ENCODE results near the gene OR1I1. TPM values are rescaled to one million over a fixed set of nuclear protein-coding genes. Genes with fewer than 3 reads are reported as not detected.

The OR1I1 gene
- total RNA-seq, 1 experiment from 2014 or later: not detected

DNA sequence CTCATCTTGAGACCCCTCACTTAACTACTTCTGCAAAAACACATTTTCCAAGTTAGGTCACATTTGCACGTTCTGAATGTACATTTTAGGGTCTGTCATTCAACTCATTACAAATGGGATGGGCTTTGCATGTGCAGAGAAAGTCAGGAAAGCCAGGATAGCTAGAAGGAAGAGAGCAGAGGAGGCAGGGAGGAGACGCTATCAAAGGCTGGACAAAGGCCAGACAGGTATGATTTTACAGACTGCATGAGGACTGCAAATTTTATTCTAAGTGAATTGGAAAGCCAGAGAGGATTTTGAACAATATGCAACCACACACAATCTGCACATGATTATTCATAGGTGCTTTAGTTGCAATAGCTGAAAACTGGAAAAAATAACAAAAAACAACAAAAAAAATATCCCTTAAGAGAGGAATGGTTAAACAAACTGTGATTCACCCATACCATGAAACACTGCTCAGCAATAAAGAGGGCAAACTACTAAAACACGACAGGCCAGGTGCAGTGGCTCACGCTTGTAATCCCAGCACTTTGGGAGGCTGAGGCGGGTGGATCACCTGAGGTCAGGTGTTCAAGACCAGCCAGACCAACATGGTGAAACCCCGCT lies 46.3 kb downstream of the OR1I1 start:
- no peak overlapping the region for H3K23ac ChIP-seq (ENCODE audit: insufficient read length, low read depth, low read length)
- TF ChIP-seq, protein P1, sequence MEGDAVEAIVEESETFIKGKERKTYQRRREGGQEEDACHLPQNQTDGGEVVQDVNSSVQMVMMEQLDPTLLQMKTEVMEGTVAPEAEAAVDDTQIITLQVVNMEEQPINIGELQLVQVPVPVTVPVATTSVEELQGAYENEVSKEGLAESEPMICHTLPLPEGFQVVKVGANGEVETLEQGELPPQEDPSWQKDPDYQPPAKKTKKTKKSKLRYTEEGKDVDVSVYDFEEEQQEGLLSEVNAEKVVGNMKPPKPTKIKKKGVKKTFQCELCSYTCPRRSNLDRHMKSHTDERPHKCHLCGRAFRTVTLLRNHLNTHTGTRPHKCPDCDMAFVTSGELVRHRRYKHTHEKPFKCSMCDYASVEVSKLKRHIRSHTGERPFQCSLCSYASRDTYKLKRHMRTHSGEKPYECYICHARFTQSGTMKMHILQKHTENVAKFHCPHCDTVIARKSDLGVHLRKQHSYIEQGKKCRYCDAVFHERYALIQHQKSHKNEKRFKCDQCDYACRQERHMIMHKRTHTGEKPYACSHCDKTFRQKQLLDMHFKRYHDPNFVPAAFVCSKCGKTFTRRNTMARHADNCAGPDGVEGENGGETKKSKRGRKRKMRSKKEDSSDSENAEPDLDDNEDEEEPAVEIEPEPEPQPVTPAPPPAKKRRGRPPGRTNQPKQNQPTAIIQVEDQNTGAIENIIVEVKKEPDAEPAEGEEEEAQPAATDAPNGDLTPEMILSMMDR (conservative IDR thresholded peaks at IDR 0.05): no peak
- peaks cover 0 to 3% (median 2%) of the 10 kb centered on the region in 3 experiments; a peak in 4 of 7 replicates for H3K36me3 Mint-ChIP-seq (ENCODE audit: insufficient read depth in 1 of 3, low read depth in 3 of 3)
- no peak overlapping the region for H2BK15ac ChIP-seq (ENCODE audit: low read depth, low read length)
- no peak overlapping the region for H2BK20ac ChIP-seq (ENCODE audit: low read depth, low read length, poor library complexity, severe bottlenecking)
- no peak overlapping the region for H4K8ac ChIP-seq (replicated peaks; ENCODE audit: insufficient read length, low read depth, low read length)
- H3K14ac ChIP-seq (ENCODE audit: insufficient read depth, low read length): no peak overlapping the region
- no peak overlapping the region for H4K5ac ChIP-seq (ENCODE audit: insufficient read length, low read depth, low read length)
- no peaks in the 10 kb centered on the region for H4K20me1 ChIP-seq (ENCODE audit: control insufficient read depth, insufficient read depth, insufficient read length)
- no peaks in the 10 kb centered on the region for H3K9me3 ChIP-seq (ENCODE audit: control insufficient read depth, low read depth, low read length)
- peaks cover 3% of the 10 kb centered on the region for H3K79me1 ChIP-seq (ENCODE audit: insufficient read depth, low read depth, low read length, poor library complexity, severe bottlenecking)
- H3K4ac ChIP-seq (ENCODE audit: low read depth, low read length): no peak overlapping the region
- no peak for DNase-seq
- H2AFZ ChIP-seq (ENCODE audit: low read length): no peak overlapping the region
- no peak overlapping the region for H3T11ph ChIP-seq (ENCODE audit: low read length)
- H3K27ac ChIP-seq (ENCODE audit: insufficient read length, low read depth, low read length): no peak overlapping the region
- H3K18ac ChIP-seq (ENCODE audit: insufficient read length, low read depth, low read length): no peak overlapping the region
- no peak overlapping the region for H2BK12ac ChIP-seq (ENCODE audit: insufficient read length, low read depth, low read length)
- H2BK5ac ChIP-seq (ENCODE audit: insufficient read length, low read length): no peak overlapping the region
- no peak overlapping the region for H2BK120ac ChIP-seq (ENCODE audit: low read depth, low read length, poor library complexity, severe bottlenecking)
- no peaks in the 10 kb centered on the region; the same call in 1 of the 2 replicates for H3K79me2 ChIP-seq (ENCODE audit: insufficient read depth, low read length)
- H3K9ac ChIP-seq (ENCODE audit: extremely low read depth, insufficient read length, low read length): no peak overlapping the region
- WGBS (ENCODE audit: extremely low coverage, insufficient read length, low lambda C conversion rate): no CpG with 5 or more reads among the region's 6 CpGs
- H3K4me2 ChIP-seq (ENCODE audit: insufficient read depth, insufficient read length, low read length): no peak overlapping the region
- peaks cover 7% of the 10 kb centered on the region for H3K23me2 ChIP-seq (ENCODE audit: insufficient read length, low read depth, low read length, poor library complexity, severe bottlenecking)
- peaks cover 11 to 13% of the 10 kb centered on the region in 2 experiments for H3K4me1 Mint-ChIP-seq
- H2AK5ac ChIP-seq (ENCODE audit: insufficient read length, low read length): no peak overlapping the region
- H3K27me3 Mint-ChIP-seq (ENCODE audit: low read depth): peaks cover 3% of the 10 kb centered on the region
- H3K27ac Mint-ChIP-seq: no peak overlapping the region; a peak in 1 of 7 replicates
- no peak overlapping the region for H3K56ac ChIP-seq (ENCODE audit: insufficient read length, low read depth, low read length)
- H4K91ac ChIP-seq (ENCODE audit: insufficient read length, low read depth, low read length): no peak overlapping the region
- H3K4me1 ChIP-seq (ENCODE audit: insufficient read depth, low read length): no peaks in the 10 kb centered on the region
- no peak overlapping the region for H3K4me3 Mint-ChIP-seq
- H3K9me3 Mint-ChIP-seq: no peaks in the 10 kb centered on the region; a peak in 2 of 5 replicates
- H3K27me3 ChIP-seq (ENCODE audit: insufficient read depth, low read length): no peaks in the 10 kb centered on the region
